SU-DHL-6 (cell line): ENCODE data around the gene EML6.

Experiments
- H2AFZ ChIP-seq: fragments of 200-600 bp; sonication (generic); 2 replicates; pipeline ENCODE4 v1.6.1; 2014; ENCODE audit warnings: low read depth, mild to moderate bottlenecking, moderate library complexity, mixed read lengths, antibody characterized with exemption, low read length; ENCODE audit not compliant: severe bottlenecking
- H3F3A ChIP-seq: fragments of 200-600 bp; shearing (Covaris generic); 2 replicates; pipeline ENCODE4 v1.6.0; 2016; ENCODE audit warnings: antibody characterized with exemption, mild to moderate bottlenecking; ENCODE audit not compliant: insufficient read depth
- H3K27ac ChIP-seq: fragments of 200-600 bp; sonication (generic); 2 replicates; pipeline ENCODE4 v1.5.1; 2016; ENCODE audit warnings: low read depth, mild to moderate bottlenecking, low read length, moderate library complexity, mixed read lengths
- H3K27me3 ChIP-seq: fragments of 200-600 bp; sonication (generic), shearing (Covaris generic); 2 replicates; pipeline ENCODE4 v1.6.0; 2014; ENCODE audit warnings: mild to moderate bottlenecking, low read length
- H3K36me3 ChIP-seq: fragments of 200-600 bp; sonication (generic); 2 replicates; pipeline ENCODE4 v1.6.1; 2014; ENCODE audit warnings: mild to moderate bottlenecking, low read length, mixed read lengths
- H3K4me2 ChIP-seq: fragments of 300-600, 200-600 bp; shearing (Covaris generic), sonication (generic); 2 replicates; pipeline ENCODE4 v1.6.0; 2014; ENCODE audit warnings: low read length, low read depth, mild to moderate bottlenecking; ENCODE audit not compliant: poor library complexity, severe bottlenecking
- H3K4me3 ChIP-seq: fragments of 200-600 bp; sonication (generic); 2 replicates; pipeline ENCODE4 v1.5.1; 2014; ENCODE audit warnings: antibody characterized with exemption, low read length, mild to moderate bottlenecking, mixed read lengths; ENCODE audit not compliant: insufficient read depth, poor library complexity, severe bottlenecking
- H3K79me2 ChIP-seq: fragments of 200-600 bp; sonication (generic); 2 replicates; pipeline ENCODE4 v1.6.1; 2014; ENCODE audit warnings: mild to moderate bottlenecking, low read length, moderate library complexity; ENCODE audit not compliant: insufficient read depth
- H3K9ac ChIP-seq: fragments of 200-600 bp; sonication (generic); 2 replicates; pipeline ENCODE4 v1.7.0; 2014; ENCODE audit warnings: mild to moderate bottlenecking, low read length
- H3K9me2 ChIP-seq: fragments of 200-600 bp; sonication (generic); replicated peaks from 2 replicates; pipeline ENCODE4 v1.6.1; 2014; ENCODE audit warnings: low read length; ENCODE audit not compliant: insufficient read depth
- H3K9me3 ChIP-seq: fragments of 200-600 bp; sonication (generic); 2 replicates; pipeline ENCODE4 v1.6.1; 2014; ENCODE audit warnings: low read length, mixed read lengths; ENCODE audit not compliant: insufficient read depth
- H4K20me1 ChIP-seq: fragments of 200-600 bp; sonication (generic); 2 replicates; pipeline ENCODE4 v1.6.1; 2014; ENCODE audit warnings: low read depth, mild to moderate bottlenecking, antibody characterized with exemption, low read length, moderate library complexity, mixed read lengths
- CTCF ChIP-seq: fragments of 200-600 bp; sonication (generic); IDR thresholded peaks from one replicate; pipeline ENCODE4 v1.5.1; 2017; ENCODE audit warnings: antibody characterized with exemption, mild to moderate bottlenecking, low read length, moderate library complexity; ENCODE audit not compliant: insufficient read depth, poor library complexity, severe bottlenecking
- EZH2phosphoT487 ChIP-seq: fragments of 200-600 bp; sonication (generic), shearing (Covaris generic); conservative IDR thresholded peaks from 2 replicates; pipeline ENCODE4 v1.6.1; 2018; ENCODE audit warnings: mild to moderate bottlenecking, antibody characterized with exemption, low read length, moderate library complexity, mixed read lengths

EML6 gene

DNA sequence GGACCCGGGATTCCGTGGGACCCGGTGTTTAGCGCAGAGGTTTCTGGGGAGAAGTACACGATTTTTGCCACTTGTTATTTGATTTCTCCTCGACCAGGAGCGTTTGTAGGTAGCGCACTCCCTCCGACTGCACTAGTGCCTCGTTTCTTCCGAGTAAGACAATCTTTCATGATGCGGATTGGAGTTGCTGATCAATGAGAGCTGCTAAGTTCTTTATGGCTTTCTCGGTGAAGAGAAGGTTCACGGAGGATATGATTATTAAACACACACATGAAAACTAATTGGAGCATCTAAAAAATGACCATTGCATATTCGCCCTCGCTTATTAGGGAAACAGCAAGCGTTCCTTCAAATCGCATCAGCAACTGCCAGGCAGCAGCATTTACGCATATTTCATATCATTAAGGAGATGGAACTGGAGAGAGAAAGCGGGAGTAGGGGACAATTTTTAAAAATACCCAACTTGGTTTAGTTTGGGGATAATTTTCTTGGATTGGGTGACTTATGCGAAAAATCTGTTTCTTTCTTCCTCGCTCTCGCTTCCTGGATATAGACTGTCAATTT lies 616 bp downstream of the EML6 start:
- H3K9me2 ChIP-seq: no peaks in the 10 kb centered on the region
- TF ChIP-seq CTCF (no peak), EZH2phosphoT487 (no peak)
- no peaks in the 10 kb centered on the region; the same call in 1 of the 2 replicates for H4K20me1 ChIP-seq
- peak overlapping the region; percentile 61 for H3K4me3 ChIP-seq
- H3F3A ChIP-seq: peaks cover 10% of the 10 kb centered on the region; the same call in 1 of the 2 replicates
- peak overlapping the region; percentile 73 for H3K9ac ChIP-seq
- peak overlapping the region; percentile 57 for H3K27ac ChIP-seq
- no peaks in the 10 kb centered on the region for H3K36me3 ChIP-seq
- peak overlapping the region; percentile 84 for H3K4me2 ChIP-seq
- H3K27me3 ChIP-seq: no peaks in the 10 kb centered on the region
- no peaks in the 10 kb centered on the region for H3K9me3 ChIP-seq
- H3K79me2 ChIP-seq: peaks cover 10% of the 10 kb centered on the region; the same call in 1 of the 2 replicates
- peak overlapping the region; percentile 71 for H2AFZ ChIP-seq

DNA sequence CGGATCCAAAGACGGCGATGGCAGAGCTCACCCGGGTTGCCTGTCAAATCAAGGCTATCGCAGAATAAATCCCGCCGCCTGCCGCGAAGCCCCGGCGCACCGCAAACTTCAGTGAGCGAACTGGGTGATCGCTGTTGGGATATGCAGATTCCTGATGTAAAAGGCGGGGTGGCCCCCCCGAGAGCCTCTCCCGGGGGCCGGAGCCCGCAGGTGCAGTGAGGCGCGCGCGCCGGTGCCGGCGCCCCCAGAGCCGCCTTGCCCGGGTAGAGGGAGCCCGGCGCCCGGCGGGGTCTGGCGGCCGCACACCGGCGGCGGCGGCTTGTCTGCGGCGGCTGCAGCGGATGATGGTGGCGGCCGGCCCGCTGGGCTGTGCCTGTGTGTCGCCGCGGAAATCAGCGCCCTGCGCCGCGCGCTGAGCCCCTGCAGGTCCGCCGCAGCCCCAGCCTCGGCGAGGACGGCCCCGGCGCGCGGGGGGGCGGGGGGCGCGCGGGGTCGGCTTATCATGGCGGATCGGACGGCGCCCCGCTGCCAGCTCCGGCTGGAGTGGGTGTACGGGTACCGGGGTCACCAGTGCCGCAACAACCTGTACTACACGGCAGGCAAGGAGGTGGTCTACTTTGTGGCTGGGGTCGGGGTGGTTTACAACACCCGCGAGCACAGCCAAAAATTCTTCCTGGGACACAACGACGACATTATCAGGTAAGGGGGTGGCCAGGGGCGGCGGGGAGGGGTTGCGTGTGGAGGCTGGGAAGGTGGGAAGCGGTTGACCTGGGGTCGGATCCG lies 1.3 kb downstream of the EML6 start:
- Histone ChIP-seq H3K4me3 (peak overlapping the region; percentile 61), H2AFZ (peak overlapping the region; percentile 71), H3K9ac (peak overlapping the region; percentile 73), H3K9me2 (no peaks in the 10 kb centered on the region), H3K36me3 (no peaks in the 10 kb centered on the region), H3K9me3 (no peaks in the 10 kb centered on the region), H3K79me2 (peaks cover 17% of the 10 kb centered on the region; the same call in 1 of the 2 replicates), H3K27ac (peak overlapping the region; percentile 57), H3K27me3 (no peaks in the 10 kb centered on the region), H3F3A (peaks cover 10% of the 10 kb centered on the region; the same call in 1 of the 2 replicates), H3K4me2 (peak overlapping the region; percentile 84), H4K20me1 (no peaks in the 10 kb centered on the region; the same call in 1 of the 2 replicates)
- TF ChIP-seq CTCF (no peak), EZH2phosphoT487 (no peak)

DNA sequence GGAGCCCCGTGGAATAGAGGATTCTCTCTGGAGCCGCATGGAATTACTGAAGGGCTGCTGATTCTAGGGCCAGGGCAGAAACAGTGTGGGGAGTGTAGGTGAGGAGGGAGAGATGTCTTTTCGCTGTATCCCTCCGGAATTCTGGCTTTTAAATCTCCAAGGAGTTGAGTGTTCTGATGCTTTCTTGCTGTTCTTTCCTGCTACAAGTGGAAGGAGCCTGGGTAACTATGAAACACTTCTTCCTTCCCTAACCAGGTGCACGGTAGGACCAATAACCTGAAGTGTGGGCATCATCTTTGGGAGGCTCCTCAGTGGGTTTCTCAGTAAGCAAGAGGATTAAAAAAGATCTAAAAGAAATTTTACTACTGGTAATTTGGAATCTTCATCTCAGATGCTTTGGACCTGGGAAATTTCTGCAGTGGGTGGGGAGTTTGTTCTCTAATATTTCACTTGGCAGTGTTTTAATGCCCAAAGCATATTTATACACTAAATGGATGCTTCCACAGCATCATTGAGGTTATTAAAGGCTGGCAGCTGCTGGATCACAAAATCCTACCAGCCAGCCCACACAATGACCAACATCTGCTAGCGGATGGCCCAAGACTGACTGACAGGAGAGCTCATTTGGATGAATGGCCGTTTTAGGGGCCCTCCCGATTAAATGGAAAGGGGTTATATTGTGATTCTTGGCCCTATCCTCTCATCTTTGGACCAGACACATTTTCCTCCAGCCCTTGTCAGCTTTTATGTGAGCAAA lies 2.1 kb downstream of the EML6 start:
- Histone ChIP-seq H3K4me3 (peak overlapping the region; percentile 61), H2AFZ (peak overlapping the region; percentile 49), H3K27ac (peak overlapping the region; percentile 9; the same call in 1 of the 2 replicates), H3F3A (peaks cover 10% of the 10 kb centered on the region; the same call in 1 of the 2 replicates), H3K9me3 (no peaks in the 10 kb centered on the region), H3K4me2 (peak overlapping the region; percentile 84), H3K9me2 (no peaks in the 10 kb centered on the region), H3K79me2 (peaks cover 18% of the 10 kb centered on the region; the same call in 1 of the 2 replicates), H4K20me1 (no peaks in the 10 kb centered on the region; the same call in 1 of the 2 replicates), H3K27me3 (no peaks in the 10 kb centered on the region), H3K9ac (peak overlapping the region; percentile 73), H3K36me3 (no peaks in the 10 kb centered on the region)
- TF ChIP-seq CTCF (no peak), EZH2phosphoT487 (no peak)
